ENCODE data around the gene NSUN2. TPM values are rescaled to one million over a fixed set of nuclear protein-coding genes. Genes with fewer than 3 reads are reported as not detected.
A peak's percentile ranks its signal among the peaks of the same experiment; 100 is the strongest.

Gene NSUN2
- 10 to 100 TPM; 50.3 to 54.3 (median 52.5) TPM for total RNA-seq
- long read RNA-seq, donor 1, transcript NSUN2-201 (19 exons, 3,303 nt) = major isoform, 51 of 66 reads
- long read RNA-seq, donor 1, partial matches to known transcripts = 3 of 66 reads
- long read RNA-seq, donor 1, other reads (novel, unspliced or antisense) = 9 of 66 reads
- long read RNA-seq, donor 2, transcript NSUN2-201 (19 exons, 3,303 nt) = major isoform, 8 of 10 reads
- long read RNA-seq, donor 2, partial matches to known transcripts = 1 of 10 reads
- long read RNA-seq, donor 2, other reads (novel, unspliced or antisense) = 1 of 10 reads

DNA sequence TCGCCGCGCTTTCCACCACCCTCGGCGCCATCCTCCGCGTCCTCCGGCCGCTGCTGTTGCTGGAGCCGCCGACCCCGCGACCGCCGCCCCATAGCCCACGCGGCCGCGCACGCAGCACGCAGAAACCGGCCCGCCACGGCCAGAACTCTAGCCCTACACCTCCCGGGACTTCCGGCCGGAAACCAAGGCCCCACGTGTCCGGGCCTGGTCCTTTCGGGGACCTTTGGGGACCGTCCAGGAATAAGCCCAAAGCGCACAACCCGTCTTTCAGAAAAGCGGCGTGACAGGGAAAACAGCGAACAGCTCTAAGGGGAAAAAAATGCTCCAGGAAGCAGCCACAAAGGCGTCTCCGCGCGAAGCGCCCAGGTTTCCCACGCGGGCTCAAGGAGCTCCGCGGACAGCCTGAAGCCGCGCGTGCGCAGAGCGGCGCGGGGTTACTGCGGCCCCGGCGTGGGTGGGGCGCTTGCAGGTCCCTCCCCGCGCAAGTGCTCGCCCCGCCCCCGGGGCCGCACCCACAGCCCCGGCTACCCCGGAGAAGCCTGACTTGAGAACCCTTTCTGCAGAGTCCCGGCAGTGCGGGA, at the start of gene NSUN2, which contains the start of gene SRD5A1:
Gene NSUN2 (minus strand): TSS at position 157 of the 581 bp plus-strand sequence. CDS start 65 bp downstream, at position 92.
Gene SRD5A1 (plus strand): TSS at position 553 of the 581 bp plus-strand sequence. CDS start 137 bp downstream, outside the sequence.
- Histone ChIP-seq H3K36me3 (ENCODE audit: low read depth) (no peaks in the 10 kb centered on the region), H3K4me1 (ENCODE audit: low read depth) (peaks cover 11% of the 10 kb centered on the region), H3K9me3 (no peaks in the 10 kb centered on the region), H3K4me3 (peak within 1 kb of the TSS; percentile 91)
- intact Hi-C loops (cut with DNase I, micrococcal nuclease) = loop anchor here in 1 of 2 donors (10.0 kb wide), 1 partner anchor 112 kb away; no protein-coding TSS in a partner anchor
- TF ChIP-seq, protein P1, sequence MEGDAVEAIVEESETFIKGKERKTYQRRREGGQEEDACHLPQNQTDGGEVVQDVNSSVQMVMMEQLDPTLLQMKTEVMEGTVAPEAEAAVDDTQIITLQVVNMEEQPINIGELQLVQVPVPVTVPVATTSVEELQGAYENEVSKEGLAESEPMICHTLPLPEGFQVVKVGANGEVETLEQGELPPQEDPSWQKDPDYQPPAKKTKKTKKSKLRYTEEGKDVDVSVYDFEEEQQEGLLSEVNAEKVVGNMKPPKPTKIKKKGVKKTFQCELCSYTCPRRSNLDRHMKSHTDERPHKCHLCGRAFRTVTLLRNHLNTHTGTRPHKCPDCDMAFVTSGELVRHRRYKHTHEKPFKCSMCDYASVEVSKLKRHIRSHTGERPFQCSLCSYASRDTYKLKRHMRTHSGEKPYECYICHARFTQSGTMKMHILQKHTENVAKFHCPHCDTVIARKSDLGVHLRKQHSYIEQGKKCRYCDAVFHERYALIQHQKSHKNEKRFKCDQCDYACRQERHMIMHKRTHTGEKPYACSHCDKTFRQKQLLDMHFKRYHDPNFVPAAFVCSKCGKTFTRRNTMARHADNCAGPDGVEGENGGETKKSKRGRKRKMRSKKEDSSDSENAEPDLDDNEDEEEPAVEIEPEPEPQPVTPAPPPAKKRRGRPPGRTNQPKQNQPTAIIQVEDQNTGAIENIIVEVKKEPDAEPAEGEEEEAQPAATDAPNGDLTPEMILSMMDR (IDR thresholded peaks at IDR 0.05) = no peak
- peak; percentile 98 for ATAC-seq
- DNase-seq = peak; percentile 92 to 96 (median 94)

DNA sequence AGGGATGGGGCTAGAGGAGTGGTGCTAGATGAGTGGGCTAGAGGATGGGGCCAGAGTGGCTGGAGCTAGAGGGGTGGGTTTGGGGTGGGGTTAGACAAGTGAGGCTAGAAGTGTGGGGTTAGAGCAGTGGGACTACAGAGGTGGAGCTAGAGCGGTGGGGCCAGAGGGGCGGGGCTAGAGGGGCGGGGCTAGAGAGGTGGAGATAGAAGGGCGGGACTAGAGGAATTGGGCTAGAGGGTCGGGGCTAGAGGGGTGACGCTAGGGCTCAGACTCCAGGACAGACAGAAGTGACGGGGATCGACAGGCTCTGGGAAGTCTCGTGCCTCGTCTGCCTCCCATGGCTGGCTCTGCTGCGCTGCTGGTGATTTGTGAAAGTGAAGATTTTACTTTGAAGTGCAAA, 49.4 kb upstream of the NSUN2 start:
- no peak for ATAC-seq
- intact Hi-C loops (cut with DNase I, micrococcal nuclease) = no loop called here
- Histone ChIP-seq H3K4me3 (no peak overlapping the region), H3K9me3 (no peaks in the 10 kb centered on the region), H3K4me1 (ENCODE audit: low read depth) (no peaks in the 10 kb centered on the region), H3K36me3 (ENCODE audit: low read depth) (no peaks in the 10 kb centered on the region)
- TF ChIP-seq, protein P1 (IDR thresholded peaks at IDR 0.05) = no peak
- DNase-seq = no peak

DNA sequence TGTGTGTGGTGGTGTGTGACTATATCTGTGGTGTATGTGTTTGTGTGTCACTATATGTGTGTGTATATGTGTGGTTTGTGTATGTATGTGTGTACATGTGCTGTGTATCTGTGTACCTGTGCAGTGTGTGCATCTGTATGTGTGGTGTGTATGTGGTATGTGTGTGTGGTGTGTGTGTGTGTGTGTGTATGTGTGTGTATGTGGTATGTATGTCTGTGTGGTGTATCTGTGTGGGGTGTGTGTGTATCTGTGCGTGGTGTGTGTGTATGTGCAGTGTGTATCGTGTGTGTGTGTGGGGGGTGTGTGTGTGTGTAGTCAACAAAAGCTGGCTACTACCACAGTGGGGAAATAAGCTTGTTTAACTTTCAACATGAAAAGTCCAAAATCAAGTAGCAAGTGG, 48.8 kb upstream of the NSUN2 start:
- no peak overlapping the region for H3K4me3 ChIP-seq
- ATAC-seq (no peak), DNase-seq (no peak)
- TF ChIP-seq, protein P1 (IDR thresholded peaks at IDR 0.05) = no peak
- intact Hi-C loops (cut with DNase I, micrococcal nuclease) = no loop called here
- no peaks in the 10 kb centered on the region for H3K4me1 ChIP-seq (ENCODE audit: low read depth)
- H3K9me3 ChIP-seq = no peaks in the 10 kb centered on the region
- no peaks in the 10 kb centered on the region for H3K36me3 ChIP-seq (ENCODE audit: low read depth)

DNA sequence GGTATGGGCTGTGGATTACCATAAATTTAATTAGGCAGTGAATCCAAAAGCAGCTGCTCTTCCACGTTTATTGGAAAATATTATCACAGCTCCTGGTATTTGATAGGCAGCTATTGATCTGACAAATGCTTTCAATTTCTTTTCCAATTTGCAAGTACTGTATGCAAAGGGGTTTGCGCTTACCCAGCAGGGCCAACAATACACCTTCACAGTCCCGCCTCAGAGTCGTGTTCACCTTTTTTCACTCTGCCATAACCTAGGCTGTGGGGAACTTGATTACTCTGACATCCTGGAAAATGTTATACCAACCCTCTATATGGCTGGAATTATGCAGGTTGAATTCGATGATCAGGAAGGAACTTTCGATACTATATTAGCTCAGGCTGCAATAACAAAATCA, 48.1 kb upstream of the NSUN2 start:
- intact Hi-C loops (cut with DNase I, micrococcal nuclease) = no loop called here
- H3K4me1 ChIP-seq (ENCODE audit: low read depth) = no peaks in the 10 kb centered on the region
- DNase-seq (no peak), ATAC-seq (no peak)
- TF ChIP-seq, protein P1 (IDR thresholded peaks at IDR 0.05) = no peak
- no peak overlapping the region for H3K4me3 ChIP-seq
- H3K36me3 ChIP-seq (ENCODE audit: low read depth) = no peaks in the 10 kb centered on the region
- H3K9me3 ChIP-seq = no peaks in the 10 kb centered on the region

DNA sequence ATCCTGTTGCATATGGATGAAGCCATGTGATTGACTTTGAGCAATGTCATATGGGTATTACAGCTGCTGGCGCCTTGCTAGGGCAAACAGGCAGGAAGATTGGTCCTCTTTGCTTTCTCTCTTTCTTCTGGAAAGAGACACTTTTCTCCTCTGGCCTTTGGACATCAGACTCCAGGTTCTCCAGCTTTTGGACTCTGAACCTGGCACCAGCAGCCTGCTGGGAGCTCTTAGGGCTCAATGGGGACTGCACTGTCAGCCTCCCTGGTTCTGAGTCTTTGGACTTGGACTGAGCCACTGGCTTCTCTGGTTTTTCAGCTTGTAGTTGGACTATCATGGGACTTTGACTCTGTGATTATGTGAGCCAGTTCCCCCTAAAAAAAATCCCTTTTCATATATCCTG, 45.5 kb upstream of the NSUN2 start:
- Histone ChIP-seq H3K9me3 (no peaks in the 10 kb centered on the region), H3K4me1 (ENCODE audit: low read depth) (no peaks in the 10 kb centered on the region), H3K4me3 (no peak overlapping the region), H3K36me3 (ENCODE audit: low read depth) (no peaks in the 10 kb centered on the region)
- DNase-seq = no peak
- TF ChIP-seq, protein P1 (IDR thresholded peaks at IDR 0.05) = no peak
- intact Hi-C loops (cut with DNase I, micrococcal nuclease) = no loop called here
- ATAC-seq = no peak
